Prostate gland (tissue), 2 donors: ENCODE results near the gene RASGRP1.

Experiments used
- POLR2A ChIP-seq: fragments of 450-650 bp; IDR thresholded peaks from one replicate; pipeline ENCODE4 v1.6.1; 2016; ENCODE audit warnings: antibody characterized with exemption, mild to moderate bottlenecking
- POLR2AphosphoS5 ChIP-seq: sonication (generic); formaldehyde crosslinking; IDR thresholded peaks from one replicate; pipeline ENCODE4 v1.6.1; 2017; ENCODE audit warnings: antibody characterized with exemption
- TF ChIP-seq, protein P1 (sequence below), 4 experiments: fragments of 200-600 bp in 2 of 4; fragments of 450-650 bp in 2 of 4; sonication (generic) in 2 of 4; IDR thresholded peaks; 1 replicate in 3 of 4; 2 replicates in 1 of 4; pipeline ENCODE4 v1.5.1; 2016 to 2019; ENCODE audit warnings: antibody characterized with exemption in 4 of 4, mild to moderate bottlenecking in 2 of 4, moderate library complexity in 2 of 4

DNA sequence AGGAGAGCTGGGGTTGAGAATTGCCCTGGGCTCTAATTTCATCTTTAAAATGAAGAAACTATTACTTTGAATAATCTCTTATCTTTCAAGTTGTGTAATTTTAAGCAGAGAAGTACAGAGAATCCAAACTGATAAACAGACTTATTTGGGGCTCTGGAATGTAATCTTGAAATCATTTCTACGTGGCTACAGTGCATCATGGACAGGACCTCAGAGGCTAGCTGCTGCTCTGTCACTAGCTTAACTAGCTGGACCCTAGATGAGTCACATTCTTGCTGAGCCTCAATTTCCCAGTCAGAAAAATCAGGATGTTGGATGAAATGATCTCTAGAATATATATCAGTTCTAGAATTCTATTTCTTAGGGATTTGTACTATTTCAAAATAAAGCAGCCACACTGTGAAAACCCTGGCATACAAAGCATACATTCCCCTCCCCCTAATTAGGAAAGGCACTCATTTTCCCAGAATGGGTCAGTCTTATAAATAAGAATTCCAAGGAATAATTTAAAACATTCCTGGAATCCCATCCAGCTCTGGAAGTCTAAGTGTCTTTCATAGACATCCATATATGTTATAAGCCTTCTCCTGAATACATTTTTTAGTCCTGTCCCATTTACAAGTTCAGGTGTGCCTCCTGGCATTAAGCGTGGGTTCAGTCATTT is 47.2 kb downstream of the RASGRP1 start:
- TF ChIP-seq POLR2AphosphoS5 (no peak), POLR2A (no peak)
- TF ChIP-seq, protein P1, sequence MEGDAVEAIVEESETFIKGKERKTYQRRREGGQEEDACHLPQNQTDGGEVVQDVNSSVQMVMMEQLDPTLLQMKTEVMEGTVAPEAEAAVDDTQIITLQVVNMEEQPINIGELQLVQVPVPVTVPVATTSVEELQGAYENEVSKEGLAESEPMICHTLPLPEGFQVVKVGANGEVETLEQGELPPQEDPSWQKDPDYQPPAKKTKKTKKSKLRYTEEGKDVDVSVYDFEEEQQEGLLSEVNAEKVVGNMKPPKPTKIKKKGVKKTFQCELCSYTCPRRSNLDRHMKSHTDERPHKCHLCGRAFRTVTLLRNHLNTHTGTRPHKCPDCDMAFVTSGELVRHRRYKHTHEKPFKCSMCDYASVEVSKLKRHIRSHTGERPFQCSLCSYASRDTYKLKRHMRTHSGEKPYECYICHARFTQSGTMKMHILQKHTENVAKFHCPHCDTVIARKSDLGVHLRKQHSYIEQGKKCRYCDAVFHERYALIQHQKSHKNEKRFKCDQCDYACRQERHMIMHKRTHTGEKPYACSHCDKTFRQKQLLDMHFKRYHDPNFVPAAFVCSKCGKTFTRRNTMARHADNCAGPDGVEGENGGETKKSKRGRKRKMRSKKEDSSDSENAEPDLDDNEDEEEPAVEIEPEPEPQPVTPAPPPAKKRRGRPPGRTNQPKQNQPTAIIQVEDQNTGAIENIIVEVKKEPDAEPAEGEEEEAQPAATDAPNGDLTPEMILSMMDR (IDR thresholded peaks at IDR 0.05), result no peak
